ENCODE results near the gene SELE. TPM values are rescaled to one million over a fixed set of nuclear protein-coding genes. Genes with fewer than 3 reads are reported as not detected.

The SELE gene
- polyA plus RNA-seq (ENCODE audit: insufficient read length in 10 of 10), result 10 to 100 TPM in 1 of 10 donors, 1 to 10 TPM in 7, under 1 TPM in 2; 0.61 to 17.4 (median 2.2) TPM
- long read RNA-seq, donor 1, partial matches to known transcripts, result 0 of 1 reads
- long read RNA-seq, donor 1, other reads (novel, unspliced or antisense), result 0 of 1 reads
- long read RNA-seq, donor 2, result 0 reads
- long read RNA-seq, donor 3, result 0 reads
- long read RNA-seq, donor 4, result 0 reads
- long read RNA-seq, donor 5, result 0 reads
- long read RNA-seq, donor 6, result 0 reads
- long read RNA-seq, donor 7, result 0 reads
- long read RNA-seq, donor 8, result 0 reads
- long read RNA-seq, donor 9, result 0 reads

DNA sequence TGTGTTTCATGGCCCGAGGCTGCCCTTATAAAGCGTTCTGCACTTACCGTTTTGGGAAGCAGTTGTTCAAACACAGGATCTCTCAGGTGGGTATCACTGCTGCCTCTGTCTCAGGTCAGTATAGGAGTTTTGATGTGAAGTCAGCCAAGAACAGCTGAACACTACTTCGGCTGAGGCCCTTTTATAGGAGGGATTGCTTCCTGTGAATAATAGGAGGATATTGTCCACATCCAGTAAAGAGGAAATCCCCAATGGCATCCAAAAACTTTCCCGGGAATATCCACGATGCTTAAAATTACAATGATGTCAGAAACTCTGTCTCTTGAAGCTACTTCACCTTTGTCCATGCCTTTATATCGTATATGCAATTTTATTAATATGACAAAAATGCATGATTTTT is at the start of gene SELE:
Gene SELE (minus strand): TSS at position 156 of the 400 bp plus-strand sequence. CDS start 467 bp downstream, outside the sequence.
- no peak for DNase-seq

GRCh38 chr1:169782596-169782995 is 48.7 kb upstream of the SELE start:
- no peak for DNase-seq

DNA sequence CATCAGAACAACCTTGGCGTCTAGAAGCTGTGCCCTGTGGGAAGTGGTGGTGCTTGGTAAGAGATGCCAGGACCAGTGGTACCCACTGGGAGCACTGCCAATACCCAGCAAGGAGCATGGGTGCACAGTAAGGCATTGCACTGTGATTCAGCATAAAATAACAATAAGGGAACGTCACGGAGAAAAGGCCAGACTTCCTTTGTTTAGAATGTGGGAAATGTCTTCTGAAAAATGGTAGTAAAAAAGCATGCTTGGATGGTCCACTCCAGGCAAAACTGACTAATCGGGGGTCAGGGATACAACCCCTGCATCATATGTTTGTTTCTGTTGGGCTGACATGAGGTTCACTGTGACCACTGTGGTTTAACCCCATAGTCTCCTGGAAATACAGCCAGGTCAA is 46.1 kb upstream of the SELE start:
- DNase-seq, result no peak

DNA sequence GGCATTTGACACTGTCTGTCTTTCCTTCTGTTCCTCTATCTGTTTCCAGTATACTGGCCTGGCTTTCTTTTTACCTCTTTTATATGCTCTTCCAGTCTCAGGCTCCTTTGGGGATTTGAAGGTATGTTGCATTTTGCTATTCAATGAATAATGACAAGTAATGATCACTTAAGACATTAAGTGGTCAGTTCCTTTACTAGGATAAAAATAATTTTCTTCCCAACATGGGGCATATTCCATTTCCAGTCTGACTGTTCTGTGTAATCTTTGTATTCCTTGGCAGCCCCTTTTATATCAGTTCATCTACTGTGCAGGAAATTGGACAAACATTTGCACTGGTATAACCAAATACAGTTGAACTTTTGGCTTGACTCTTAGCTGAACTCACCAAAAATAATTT is 45.3 kb upstream of the SELE start:
- DNase-seq, result no peak

DNA sequence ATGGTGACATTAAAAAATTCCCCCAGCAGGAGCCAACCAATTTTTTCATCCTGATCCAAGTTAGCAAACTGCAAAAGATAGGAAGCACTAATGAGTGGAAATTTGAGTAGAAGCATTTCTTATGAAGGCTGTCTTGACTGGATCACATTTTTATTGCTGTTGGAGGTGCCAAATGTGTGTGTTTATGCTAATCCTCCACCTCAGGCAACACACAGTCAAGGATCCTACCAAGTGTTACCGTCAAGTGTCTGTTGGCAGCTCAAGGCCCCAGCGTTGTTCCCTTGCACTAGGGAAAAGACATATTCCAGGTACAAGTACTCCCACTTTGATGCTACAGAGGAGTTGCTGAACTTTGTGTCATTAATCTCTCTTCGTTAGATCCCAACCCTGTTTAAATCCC is 42.6 kb upstream of the SELE start:
- no peak for DNase-seq

DNA sequence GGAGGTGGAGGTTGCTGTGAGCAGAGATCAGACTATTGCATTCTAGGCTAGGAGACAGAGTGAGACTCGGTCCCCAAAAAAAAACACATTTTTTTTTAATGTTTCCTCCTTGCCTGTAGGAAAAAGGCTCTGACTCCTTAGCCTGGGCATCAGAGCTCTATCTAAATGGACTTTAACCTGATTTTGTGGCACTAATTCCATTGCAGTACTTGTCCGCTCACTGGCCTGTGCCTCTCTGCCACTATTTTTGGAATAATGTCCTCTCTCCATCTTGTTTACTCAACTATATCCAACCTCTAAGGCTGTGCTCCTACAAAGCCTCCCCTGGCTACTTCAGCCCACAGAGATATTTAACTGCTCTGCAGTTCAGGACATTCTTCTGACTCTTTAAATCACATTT is 34.3 kb upstream of the SELE start:
- no peak for DNase-seq

GRCh38 chr1:169765580-169766331 is 31.9 kb upstream of the SELE start:
- DNase-seq, result no peak

DNA sequence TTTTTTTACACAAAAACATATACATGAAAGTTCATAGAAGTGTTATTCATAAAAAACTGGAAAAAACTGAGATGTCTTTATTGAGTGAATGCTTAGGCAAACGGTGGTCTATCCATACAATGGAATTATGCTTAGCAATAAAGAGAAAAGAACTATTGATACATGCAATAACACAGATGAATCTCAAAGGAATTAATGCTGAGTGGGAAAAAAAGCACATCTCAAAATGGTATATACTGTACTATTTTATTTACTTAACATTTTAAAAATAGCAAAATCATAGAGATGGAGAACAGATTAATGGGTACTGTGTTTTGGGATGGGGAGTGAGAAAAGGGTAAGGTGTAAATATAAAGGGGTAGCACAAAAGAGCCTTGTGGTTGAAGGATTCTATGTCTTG is 31.0 kb upstream of the SELE start:
- DNase-seq, result no peak

GRCh38 chr1:169762699-169763098 is 28.8 kb upstream of the SELE start:
- DNase-seq, result no peak

DNA sequence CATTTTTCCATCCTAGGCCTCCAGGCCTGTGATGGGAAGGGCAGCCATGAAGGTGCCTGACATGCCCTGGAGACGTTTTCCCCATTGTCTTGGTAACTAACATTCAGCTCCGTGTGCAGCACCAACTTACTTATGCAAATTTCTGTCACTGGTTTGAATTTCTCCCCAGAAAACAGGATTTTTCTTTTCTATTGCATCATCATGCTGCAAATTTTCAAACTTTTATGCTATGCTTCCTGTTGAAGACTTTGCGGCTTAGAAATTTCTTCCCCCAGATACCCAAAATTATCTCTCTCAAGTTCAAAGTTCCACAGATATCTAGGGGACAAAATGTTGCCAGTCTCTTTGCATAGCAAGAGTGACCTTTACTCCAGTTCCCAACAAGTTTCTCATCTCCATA is 25.2 kb upstream of the SELE start:
- no peak for DNase-seq

DNA sequence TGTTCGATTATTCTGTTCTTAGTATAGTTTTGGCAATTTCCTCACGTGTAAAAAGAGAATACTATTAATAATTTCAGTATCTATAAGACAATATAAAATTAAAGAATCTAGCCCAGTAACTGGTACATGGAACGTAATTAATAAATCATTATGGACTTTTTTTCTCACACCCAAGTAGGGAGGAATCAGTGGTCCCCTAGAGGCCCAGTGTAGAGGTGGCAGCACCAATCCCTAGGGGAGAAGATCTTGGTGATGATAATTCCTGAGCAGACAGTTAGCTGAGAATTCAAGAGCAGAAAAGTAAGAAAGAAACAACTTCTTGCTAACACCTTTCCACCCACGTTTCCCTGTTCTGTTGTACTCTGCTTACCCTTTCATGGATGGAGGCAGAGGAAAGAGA is 19.7 kb upstream of the SELE start:
- no peak for DNase-seq

- DNase-seq, result no peak
These were observed 16.2 kb upstream of the SELE start for GRCh38 chr1:169750041-169750440.

- no peak for DNase-seq
These were observed 12.7 kb upstream of the SELE start for GRCh38 chr1:169746550-169746949.

DNA sequence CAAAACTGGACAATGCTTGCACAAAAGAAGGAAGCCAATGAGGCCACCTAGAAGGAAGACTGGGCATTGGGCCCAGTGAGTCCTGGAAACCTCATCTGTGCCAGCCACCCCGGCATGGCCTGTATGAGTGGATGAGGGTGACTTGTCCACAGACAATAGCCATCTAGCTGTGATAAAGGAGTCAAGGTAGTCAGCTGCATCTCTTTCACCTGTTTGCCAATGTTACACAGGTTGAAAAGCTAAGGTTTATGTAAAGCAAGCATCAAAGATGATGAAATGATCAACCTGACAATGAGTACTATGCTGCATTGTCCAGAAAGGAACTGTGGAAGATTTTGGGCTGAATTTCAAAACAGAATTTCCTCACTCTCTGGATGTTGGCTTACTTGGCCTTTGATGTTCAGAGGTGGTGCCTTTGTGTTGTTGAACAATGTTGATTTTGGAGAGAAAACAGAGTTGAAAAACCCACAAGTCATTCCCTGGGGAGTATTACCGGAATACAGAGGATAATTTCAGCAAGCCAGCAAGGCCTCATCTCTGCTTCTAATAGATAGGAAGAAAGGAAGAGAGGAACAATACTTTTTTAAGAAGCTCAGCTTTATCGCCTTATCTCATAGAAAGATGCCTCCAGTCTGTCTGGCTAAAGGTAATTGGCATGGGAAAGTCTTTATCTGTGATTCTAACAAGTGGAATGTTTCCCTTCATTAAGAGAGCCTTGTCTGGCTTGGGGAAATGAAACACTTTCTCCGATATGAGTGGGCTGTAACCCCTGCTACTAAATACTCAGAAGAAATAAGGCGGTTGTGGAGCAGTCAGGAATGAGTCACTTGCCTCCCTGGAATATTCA is 11.4 kb upstream of the SELE start:
- DNase-seq, result peak in 1 of 3 donors; percentile 1

- DNase-seq, result peak in 2 of 3 donors; percentile 6 to 45
These were observed 8.0 kb upstream of the SELE start for GRCh38 chr1:169741666-169742394.

DNA sequence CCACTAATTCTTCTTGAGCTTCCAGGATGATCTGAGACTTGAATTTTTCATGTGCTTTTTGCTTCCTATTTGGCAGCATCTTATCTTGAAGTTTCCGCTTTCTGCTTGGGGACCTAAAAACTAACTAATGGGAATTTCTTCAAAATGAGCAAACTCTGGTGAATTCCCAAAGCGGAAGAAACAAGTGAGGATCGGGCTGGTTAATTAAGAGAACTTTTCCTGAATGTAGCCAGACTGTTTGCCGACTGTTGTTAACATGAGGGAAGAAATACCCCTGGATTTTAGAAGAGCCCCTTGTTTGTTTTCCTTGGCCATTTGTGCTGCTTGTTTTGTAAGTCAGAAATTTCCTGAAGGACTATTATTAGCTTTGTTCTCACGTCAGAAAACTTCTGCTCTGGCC is 6.1 kb upstream of the SELE start:
- DNase-seq, result peak in 2 of 3 donors; percentile 1 to 22

DNA sequence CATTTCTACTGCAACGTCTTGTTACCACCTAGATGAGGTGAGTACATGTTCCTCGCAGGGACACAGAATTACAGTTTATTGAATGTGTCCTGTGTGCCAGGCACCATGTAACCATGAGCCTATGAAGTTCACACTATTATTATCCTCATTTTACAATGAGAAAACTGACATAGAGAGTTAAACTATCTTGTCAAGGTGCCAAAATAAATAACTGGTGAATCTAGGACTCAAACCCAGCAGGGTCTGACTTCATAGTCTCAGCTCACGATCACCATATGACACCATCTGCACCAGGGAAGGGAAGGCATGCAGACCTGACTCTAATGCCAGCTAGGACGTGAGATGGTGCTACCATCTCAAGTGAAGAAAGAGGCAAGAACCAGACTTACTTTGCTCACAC is 2.4 kb downstream of the SELE start:
- DNase-seq, result no peak

- DNase-seq, result no peak
These were observed 3.9 kb downstream of the SELE start for GRCh38 chr1:169729991-169730390.

- DNase-seq, result no peak
These were observed 6.6 kb downstream of the SELE start for GRCh38 chr1:169727307-169727706.

DNA sequence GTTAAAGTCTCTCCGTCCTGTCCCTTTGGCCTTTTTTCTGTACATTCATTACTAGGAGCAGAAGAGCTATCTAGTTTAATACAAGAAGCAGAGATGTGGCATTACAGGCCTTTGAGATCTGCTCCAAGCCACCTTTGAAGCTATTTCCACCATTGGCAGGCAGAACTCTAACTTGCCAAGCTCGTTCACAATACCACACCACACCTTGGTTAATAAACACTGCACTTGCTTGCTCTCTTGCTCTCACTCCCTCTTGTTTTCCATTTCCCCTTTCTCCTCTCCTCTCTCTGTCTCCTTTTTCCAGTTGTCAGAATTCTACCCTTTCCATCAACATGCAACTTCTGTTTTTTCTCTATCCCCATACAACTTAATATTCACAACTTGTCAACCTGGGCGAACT is 7.0 kb downstream of the SELE start:
- DNase-seq, result no peak

DNA sequence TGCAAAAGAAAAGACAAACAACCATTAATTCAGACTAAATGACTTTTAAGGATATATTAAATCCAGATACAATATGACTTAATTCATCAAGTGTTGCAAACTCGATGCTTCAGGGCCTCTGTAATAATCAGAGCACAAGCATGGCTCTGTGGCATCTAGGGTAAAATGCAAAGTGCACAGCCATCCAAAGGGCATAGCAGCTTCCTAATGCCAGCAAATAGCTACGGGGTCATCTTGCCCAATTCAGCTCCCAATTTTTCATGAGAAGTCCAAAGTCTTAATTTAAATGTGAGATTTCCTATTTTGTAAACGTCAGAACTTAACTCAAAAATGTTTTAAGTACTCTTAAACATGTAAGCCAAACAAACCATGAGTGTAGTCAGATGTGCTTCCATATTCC is 7.9 kb downstream of the SELE start:
- DNase-seq, result no peak

DNA sequence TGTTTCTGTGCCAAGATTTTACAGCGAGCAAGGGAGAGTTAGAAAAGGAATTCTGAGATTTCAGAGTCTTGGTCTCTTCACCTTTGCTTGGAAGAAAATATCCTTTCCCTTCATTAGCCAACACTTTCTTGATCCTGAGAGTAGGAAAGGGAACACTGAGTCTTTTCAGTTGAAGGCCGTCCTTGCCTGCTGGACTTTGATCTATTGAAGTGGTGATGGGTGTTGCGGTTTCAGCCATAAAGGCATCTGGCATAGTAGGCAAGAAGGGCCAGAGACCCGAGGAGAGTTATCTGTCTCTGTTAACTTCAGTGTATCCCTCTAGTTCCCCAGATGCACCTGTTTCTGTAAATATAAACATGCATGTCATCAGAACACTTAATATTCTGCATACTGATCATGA is 9.7 kb downstream of the SELE start:
- no peak for DNase-seq
